Thymus (tissue), 14 donors: ENCODE results near the gene REC114. TPM values are rescaled to one million over a fixed set of nuclear protein-coding genes. Genes with fewer than 3 reads are reported as not detected.
"Not testable (repeated sequence)": the region's sequence is repeated elsewhere in the genome, so short reads cannot be mapped to it uniquely, and the experiment has no call there.

Source experiments
- DNase-seq, 9 donors: peaks; one replicate each; pipeline ENCODE4 v3.0.0-alpha.2; 2013; ENCODE audit warnings: low spot score in 9 of 9, low read depth in 6 of 9, missing footprints in 1 of 9
- H3K27ac ChIP-seq, 2 donors: one replicate each; pipeline ENCODE4 v1.5.1; 2013; ENCODE audit warnings: control low read depth in 1 of 2, low read depth in 1 of 2, low read length in 1 of 2, mild to moderate bottlenecking in 1 of 2, moderate library complexity in 1 of 2
- H3K27me3 ChIP-seq, 2 donors: one replicate each; pipeline ENCODE4 v1.5.1; 2013; ENCODE audit warnings: low read length in 1 of 2; ENCODE audit not compliant: control insufficient read depth in 2 of 2, insufficient read depth in 1 of 2
- H3K36me3 ChIP-seq, 2 donors: one replicate each; pipeline ENCODE4 v1.5.1; 2013; ENCODE audit warnings: low read length in 1 of 2, mild to moderate bottlenecking in 1 of 2, moderate library complexity in 1 of 2; ENCODE audit not compliant: control insufficient read depth in 2 of 2, insufficient read depth in 2 of 2
- H3K4me1 ChIP-seq, 2 donors: one replicate each; pipeline ENCODE4 v1.5.1; 2013; ENCODE audit warnings: low read length in 2 of 2; ENCODE audit not compliant: control insufficient read depth in 2 of 2, insufficient read depth in 2 of 2
- H3K4me3 ChIP-seq, 2 donors: one replicate each; pipeline ENCODE4 v1.5.1; 2013; ENCODE audit warnings: low read length in 2 of 2, control low read depth in 1 of 2, mild to moderate bottlenecking in 1 of 2
- H3K9me3 ChIP-seq, 2 donors: one replicate each; pipeline ENCODE4 v1.5.1; 2013; ENCODE audit warnings: low read length in 1 of 2, mild to moderate bottlenecking in 1 of 2; ENCODE audit not compliant: control insufficient read depth in 2 of 2, insufficient read depth in 1 of 2
- WGBS: extraction: QIAGEN DNeasy Blood & Tissue Kit; methylation state at CpG from one replicate; pipeline ENCODE4 v1.1.7; 2013; 5-methylcytosine and 5-hydroxymethylcytosine counted together
- long read RNA-seq, 10 donors: transcript quantifications; one replicate each; lab custom pipeline, GENCODE V29; 2026
- polyA plus RNA-seq: library from polyadenylated mRNA; stranded (reverse); fragments of 200-250 nt; gene quantifications from one replicate; pipeline ENCODE4 v1.2.3, GENCODE V29; 2013
- total RNA-seq: library from RNA; stranded (reverse); fragments of 120-200 nt; gene quantifications from one replicate; pipeline ENCODE4 v1.2.4, GENCODE V29; 2013
- donor health status: healthy.

Gene REC114
- 0.09 TPM for total RNA-seq
- 0.07 TPM for polyA plus RNA-seq
- long read RNA-seq, donor 1: 0 reads
- long read RNA-seq, donor 2: 0 reads
- long read RNA-seq, donor 3, partial matches to known transcripts: 0 of 31 reads
- long read RNA-seq, donor 3, other reads (novel, unspliced or antisense): 31 of 31 reads
- long read RNA-seq, donor 4, partial matches to known transcripts: 5 of 28 reads
- long read RNA-seq, donor 4, other reads (novel, unspliced or antisense): 23 of 28 reads
- long read RNA-seq, donor 5: 0 reads
- long read RNA-seq, donor 6: 0 reads
- long read RNA-seq, donor 7: 0 reads
- long read RNA-seq, donor 8: 0 reads
- long read RNA-seq, donor 9: 0 reads
- long read RNA-seq, donor 10: 0 reads

- DNase-seq: no peak
- H3K36me3 ChIP-seq: no peaks in the 10 kb centered on the region
- 97% methylated on average over 22 of the region's 22 CpGs for WGBS
- no peaks in the 10 kb centered on the region for H3K4me1 ChIP-seq
- no peaks in the 10 kb centered on the region for H3K27me3 ChIP-seq
- H3K27ac ChIP-seq: no peak within 1 kb of the TSS
- no peaks in the 10 kb centered on the region for H3K9me3 ChIP-seq
- no peak within 1 kb of the TSS for H3K4me3 ChIP-seq
These were observed at the start of gene REC114 for GRCh38 chr15:73442968-73443367. TSS of gene REC114 (plus strand) at chr15:73443164. CDS start at chr15:73443186, 22 bp downstream.

- no peak for DNase-seq
- Histone ChIP-seq H3K27me3 (no peaks in the 10 kb centered on the region), H3K36me3 (no peaks in the 10 kb centered on the region), H3K4me3 (no peak overlapping the region), H3K27ac (no peak overlapping the region), H3K4me1 (no peaks in the 10 kb centered on the region), H3K9me3 (no peaks in the 10 kb centered on the region)
- 84% methylated on average over 2 of the region's 2 CpGs for WGBS
These were observed 49.6 kb upstream of the REC114 start for GRCh38 chr15:73393336-73393735.

GRCh38 chr15:73394782-73395181, 48.2 kb upstream of the REC114 start:
- Histone ChIP-seq H3K4me1 (no peaks in the 10 kb centered on the region), H3K36me3 (no peaks in the 10 kb centered on the region), H3K27ac (no peak overlapping the region), H3K4me3 (no peak overlapping the region), H3K27me3 (no peaks in the 10 kb centered on the region), H3K9me3 (no peaks in the 10 kb centered on the region)
- no peak for DNase-seq

GRCh38 chr15:73395671-73396070, 47.3 kb upstream of the REC114 start:
- H3K27ac ChIP-seq: no peak overlapping the region
- no peaks in the 10 kb centered on the region for H3K27me3 ChIP-seq
- no peak overlapping the region for H3K4me3 ChIP-seq
- H3K9me3 ChIP-seq: no peaks in the 10 kb centered on the region
- no peaks in the 10 kb centered on the region for H3K36me3 ChIP-seq
- H3K4me1 ChIP-seq: no peaks in the 10 kb centered on the region
- no peak for DNase-seq
- 84% methylated on average over 2 of the region's 2 CpGs for WGBS

GRCh38 chr15:73397461-73397860, 45.5 kb upstream of the REC114 start:
- Histone ChIP-seq H3K27me3 (no peaks in the 10 kb centered on the region), H3K9me3 (no peaks in the 10 kb centered on the region), H3K36me3 (no peaks in the 10 kb centered on the region), H3K4me3 (no peak overlapping the region), H3K27ac (no peak overlapping the region), H3K4me1 (no peaks in the 10 kb centered on the region)
- 70% methylated on average over 5 of the region's 5 CpGs for WGBS
- DNase-seq: no peak

GRCh38 chr15:73398861-73399260, 44.1 kb upstream of the REC114 start:
- no peaks in the 10 kb centered on the region for H3K27me3 ChIP-seq
- no peaks in the 10 kb centered on the region for H3K36me3 ChIP-seq
- no peaks in the 10 kb centered on the region for H3K9me3 ChIP-seq
- no peak for DNase-seq
- WGBS: 93% methylated on average over 4 of the region's 4 CpGs
- no peak overlapping the region for H3K4me3 ChIP-seq
- H3K4me1 ChIP-seq: no peaks in the 10 kb centered on the region
- no peak overlapping the region for H3K27ac ChIP-seq

- not testable (repeated sequence) for H3K9me3 ChIP-seq, H3K27ac ChIP-seq, H3K4me1 ChIP-seq, DNase-seq, H3K27me3 ChIP-seq, H3K4me3 ChIP-seq, H3K36me3 ChIP-seq
- WGBS: 71% methylated on average over 6 of the region's 6 CpGs
These were observed 42.7 kb upstream of the REC114 start for GRCh38 chr15:73400222-73400621.

- no peak for DNase-seq
- Histone ChIP-seq H3K4me3 (no peak overlapping the region), H3K27ac (no peak overlapping the region), H3K36me3 (no peaks in the 10 kb centered on the region), H3K27me3 (no peaks in the 10 kb centered on the region), H3K9me3 (no peaks in the 10 kb centered on the region), H3K4me1 (no peaks in the 10 kb centered on the region)
These were observed 39.8 kb upstream of the REC114 start for GRCh38 chr15:73403171-73403570.

GRCh38 chr15:73414876-73415275, 28.1 kb upstream of the REC114 start:
- Histone ChIP-seq H3K27me3 (no peaks in the 10 kb centered on the region), H3K27ac (no peak overlapping the region), H3K36me3 (no peaks in the 10 kb centered on the region), H3K4me3 (no peak overlapping the region), H3K4me1 (no peaks in the 10 kb centered on the region), H3K9me3 (no peaks in the 10 kb centered on the region)
- no peak for DNase-seq
- 86% methylated on average over 3 of the region's 3 CpGs for WGBS
